HG03066 (cell line): ENCODE results near the gene AFAP1L1.

ENCODE experiments used
- ATAC-seq: cut with Tn5 transposase; IDR thresholded peaks from one replicate; pipeline ENCODE4 v1.9.1; 2021; ENCODE audit warnings: low read depth; ENCODE audit not compliant: unreplicated experiment

Gene AFAP1L1

GRCh38 chr5:149310947-149311658 lies 39.4 kb downstream of the AFAP1L1 start:
- ATAC-seq = no peak

GRCh38 chr5:149313151-149313841 lies 41.6 kb downstream of the AFAP1L1 start:
- no peak for ATAC-seq

DNA sequence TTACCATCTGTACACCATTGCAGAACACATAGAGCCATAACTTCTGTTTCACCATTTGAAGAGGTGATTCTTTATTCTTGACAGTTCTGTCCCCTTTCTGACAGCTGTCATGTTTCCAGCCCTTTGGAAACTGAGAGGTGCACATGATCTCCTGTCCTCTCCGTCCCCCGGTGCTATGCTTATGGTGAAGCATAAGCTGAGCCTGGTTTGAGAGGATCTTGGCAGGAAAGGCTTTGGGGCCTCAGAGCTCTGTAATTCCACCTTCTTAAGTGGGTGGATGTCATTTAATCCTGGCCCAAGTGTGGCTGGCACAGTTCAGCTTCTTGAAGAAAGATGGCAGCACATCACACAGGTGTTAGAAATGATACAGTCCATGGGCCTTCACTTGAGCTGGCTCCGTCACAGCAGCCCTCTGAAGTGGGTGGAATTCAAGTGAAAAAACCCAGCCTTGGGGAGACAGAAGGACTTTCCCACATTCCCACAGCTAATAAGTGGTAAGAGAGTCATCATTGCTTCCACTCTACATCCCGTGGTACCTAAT lies 43.0 kb downstream of the AFAP1L1 start:
- ATAC-seq = no peak

DNA sequence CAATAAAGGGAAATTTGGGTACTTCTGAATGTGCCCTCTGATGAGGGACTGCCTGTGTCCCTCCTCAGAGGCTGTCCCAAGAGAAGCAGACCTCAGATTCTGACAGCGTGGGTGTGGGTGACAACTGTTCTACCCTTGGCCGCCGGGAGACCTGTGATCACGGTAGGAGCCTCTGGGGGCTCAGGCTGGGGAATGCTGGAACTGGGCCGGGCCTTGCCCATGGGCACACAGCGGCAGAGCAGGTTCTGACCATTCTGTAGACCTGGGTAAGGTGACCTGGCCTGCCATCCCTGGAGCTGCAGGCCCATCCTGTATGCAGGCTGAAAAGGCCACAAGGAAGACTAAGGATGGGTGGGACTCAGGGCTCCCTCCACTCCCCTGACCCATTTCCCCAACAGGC lies 44.1 kb downstream of the AFAP1L1 start:
- no peak for ATAC-seq

- no peak for ATAC-seq
Measured at GRCh38 chr5:149317281-149318048, 45.8 kb downstream of the AFAP1L1 start.

DNA sequence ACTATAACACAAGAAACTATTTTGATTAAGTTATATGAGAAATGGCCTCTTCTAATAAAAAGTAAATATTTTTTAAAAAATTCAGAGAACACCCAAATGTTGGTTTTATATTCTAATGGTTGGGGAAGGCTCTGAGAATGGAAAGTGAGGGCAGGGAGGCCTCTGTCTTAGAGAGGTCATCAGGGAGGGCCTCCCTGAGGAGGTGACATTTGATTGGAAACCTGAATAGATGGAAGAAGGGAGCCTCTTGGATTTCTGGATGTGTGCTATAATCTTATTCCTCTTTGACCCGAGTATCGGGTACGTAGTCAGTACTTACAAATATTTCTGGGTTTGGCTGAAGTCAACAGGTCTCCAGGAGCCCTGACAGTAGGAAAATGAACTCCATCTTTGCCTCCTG lies 47.5 kb downstream of the AFAP1L1 start:
- ATAC-seq = no peak

- no peak for ATAC-seq
Measured at GRCh38 chr5:149320791-149321330, 49.2 kb downstream of the AFAP1L1 start.

GRCh38 chr5:149322518-149322917 lies 50.9 kb downstream of the AFAP1L1 start:
- no peak for ATAC-seq

- no peak for ATAC-seq
Measured at GRCh38 chr5:149323210-149323609, 51.6 kb downstream of the AFAP1L1 start.

- ATAC-seq = no peak
Measured at GRCh38 chr5:149323621-149324205, 52.1 kb downstream of the AFAP1L1 start.

DNA sequence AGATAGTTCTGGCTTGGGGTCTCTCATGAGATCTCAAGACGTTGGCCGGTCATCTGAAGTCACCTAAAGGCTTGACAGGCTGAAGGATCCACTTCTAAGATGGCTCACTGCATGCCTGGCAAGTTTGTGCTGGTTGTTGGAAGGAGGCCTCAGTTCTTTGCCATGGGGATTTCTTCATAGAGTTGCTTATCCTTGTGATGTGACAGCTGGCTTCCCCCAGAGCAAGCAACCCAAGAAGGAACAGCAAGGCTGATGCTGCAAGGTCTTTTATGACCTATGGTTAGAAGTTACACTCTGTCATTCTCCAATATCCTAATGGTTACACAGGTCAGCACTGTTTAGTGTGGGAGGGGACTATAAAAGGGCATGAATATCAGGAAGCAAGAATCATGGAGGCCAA lies 53.0 kb downstream of the AFAP1L1 start:
- ATAC-seq = no peak

- ATAC-seq = no peak
Measured at GRCh38 chr5:149325166-149325735, 53.6 kb downstream of the AFAP1L1 start.

DNA sequence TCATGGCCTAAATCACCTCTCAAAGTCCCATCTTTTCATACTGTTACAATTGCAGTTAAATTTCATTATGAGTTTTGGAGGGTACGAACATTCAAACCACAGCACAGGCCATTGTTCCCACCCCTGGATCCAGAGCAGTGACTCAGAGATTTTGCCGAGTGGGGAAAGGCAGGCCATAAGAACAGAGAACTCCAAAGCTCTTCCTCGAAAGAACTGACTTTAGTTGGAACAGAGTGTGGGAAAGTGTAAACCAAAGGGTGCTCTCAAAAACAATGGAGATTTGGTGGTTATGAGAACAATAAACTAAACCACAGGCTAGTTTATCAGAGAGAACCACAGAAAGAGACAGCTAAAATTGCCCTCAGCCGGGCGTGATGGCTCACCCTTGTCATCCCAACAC lies 54.2 kb downstream of the AFAP1L1 start:
- ATAC-seq = no peak

DNA sequence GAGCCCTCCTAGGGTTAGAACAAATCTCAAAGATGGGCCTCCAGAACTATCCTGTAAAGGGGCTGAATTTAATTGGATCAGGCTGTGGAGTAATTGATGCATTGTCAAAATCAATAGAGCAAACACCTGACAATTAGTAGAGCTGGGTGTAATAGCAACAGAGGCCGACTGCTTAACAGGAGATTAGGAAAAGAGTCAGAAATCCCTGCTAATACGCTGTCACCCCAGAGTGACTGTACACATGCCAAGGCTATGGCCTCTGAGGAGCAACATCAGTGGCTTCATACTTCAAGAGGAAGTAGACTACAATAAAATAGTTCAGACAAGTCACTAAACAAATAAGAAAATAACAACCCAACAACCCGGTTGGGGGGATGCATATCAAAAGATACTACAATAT lies 55.0 kb downstream of the AFAP1L1 start:
- ATAC-seq = no peak

GRCh38 chr5:149328177-149328576 lies 56.5 kb downstream of the AFAP1L1 start:
- ATAC-seq = no peak

DNA sequence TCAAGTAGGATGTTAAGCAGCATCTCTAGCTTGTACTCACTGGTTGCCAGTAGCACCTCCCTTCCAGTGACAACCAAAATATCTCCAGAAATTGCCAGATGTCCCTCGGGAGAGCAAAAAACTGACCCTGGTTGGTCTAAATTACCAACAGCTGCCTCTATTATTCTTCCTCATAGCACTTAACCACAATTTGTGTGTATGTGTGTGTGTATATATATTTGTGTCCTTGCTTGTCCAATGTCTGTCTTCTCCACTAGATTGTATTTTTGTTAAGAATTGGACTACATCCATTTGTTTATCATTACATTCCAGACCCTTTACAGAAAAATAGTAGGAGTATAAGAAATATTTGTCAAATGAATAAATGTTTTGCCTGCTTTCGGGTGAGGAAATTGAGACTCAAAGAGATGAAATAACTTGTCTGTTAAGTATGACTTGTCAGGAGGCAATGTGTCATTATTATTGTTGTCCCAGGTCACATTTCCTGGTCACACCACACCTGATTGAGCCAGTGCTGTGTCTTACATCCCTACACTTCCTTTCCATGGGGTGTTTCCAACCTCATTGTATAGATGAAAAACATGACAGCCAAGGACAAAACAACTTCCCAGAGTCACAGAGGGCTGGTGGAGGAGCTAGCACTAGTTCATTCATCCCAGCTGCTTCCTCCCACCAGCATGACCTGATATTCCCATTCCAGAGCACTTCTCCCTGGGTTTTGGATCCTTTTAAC lies 62.2 kb downstream of the AFAP1L1 start:
- ATAC-seq = no peak

DNA sequence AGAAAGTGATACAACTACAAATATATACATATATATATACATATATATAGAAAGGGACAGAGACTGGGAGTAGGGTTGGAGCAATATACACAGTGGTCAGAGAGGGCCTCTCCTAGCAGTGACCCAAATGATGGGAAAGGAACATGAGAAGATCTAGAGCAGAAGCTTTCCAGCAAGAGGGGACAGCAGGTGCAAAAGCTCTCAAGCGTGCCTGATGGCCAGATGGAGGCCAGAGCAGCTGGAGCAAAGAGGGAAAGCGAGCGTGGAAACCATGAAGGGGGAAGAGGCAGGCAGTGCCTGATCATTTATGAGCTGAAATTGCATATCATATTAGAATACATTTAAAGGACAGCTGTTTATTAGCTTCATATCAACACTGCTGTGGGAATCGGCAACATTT lies 66.1 kb downstream of the AFAP1L1 start:
- no peak for ATAC-seq

DNA sequence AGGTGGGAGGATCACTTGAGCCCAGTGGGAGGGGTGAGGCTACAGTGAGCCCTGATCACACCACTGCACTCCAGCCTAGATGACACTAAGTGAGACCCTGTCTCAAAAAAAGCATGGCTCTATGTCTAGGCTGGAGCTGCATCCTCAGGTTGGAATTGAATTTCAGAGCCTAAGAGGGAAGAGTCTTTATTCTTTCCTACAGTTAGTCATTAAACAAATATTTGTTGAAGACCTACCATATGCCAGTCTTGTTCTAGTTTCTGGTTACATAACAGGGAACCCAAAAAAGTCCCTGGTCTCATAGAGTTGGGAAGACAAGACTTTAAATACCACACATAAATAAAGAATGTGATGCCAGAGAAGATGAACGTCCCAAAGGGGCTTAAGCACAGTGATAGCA lies 66.7 kb downstream of the AFAP1L1 start:
- no peak for ATAC-seq

DNA sequence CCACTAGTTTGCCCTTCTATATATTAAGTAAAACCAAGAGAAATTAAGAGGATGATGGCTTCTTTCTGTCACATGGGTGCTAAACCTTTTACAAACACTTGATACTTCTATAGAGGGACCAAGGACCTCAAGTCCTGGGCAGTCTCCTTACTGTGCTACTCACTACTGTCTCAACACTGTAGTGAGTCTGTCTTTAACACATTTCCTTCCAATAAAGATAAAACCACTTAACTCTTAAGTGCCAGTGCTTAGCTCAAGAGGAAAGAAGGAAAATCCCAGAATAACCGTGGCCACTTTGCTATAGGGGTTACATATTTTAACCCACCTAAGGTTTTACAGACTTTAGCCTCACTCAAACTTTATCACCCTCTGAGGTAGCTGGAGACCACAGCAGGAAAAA lies 69.3 kb downstream of the AFAP1L1 start:
- no peak for ATAC-seq

GRCh38 chr5:149341876-149342275 lies 70.2 kb downstream of the AFAP1L1 start:
- no peak for ATAC-seq
